Placental pericyte (primary cell): ENCODE data around the gene CHTOP. TPM values are rescaled to one million over a fixed set of nuclear protein-coding genes. Genes with fewer than 3 reads are reported as not detected.

Source experiments
- small RNA-seq: library from RNA; depleted of rRNA; stranded (forward); fragments of <200 nt; gene quantifications from one replicate; pipeline ENCODE3, GENCODE V24; 2012; ENCODE audit warnings: low replicate concordance
- total RNA-seq: library from RNA; depleted of rRNA; stranded (reverse); fragments of >200 nt; gene quantifications from 2 replicates; pipeline ENCODE4 v1.2.3, GENCODE V29; 2012

CHTOP gene
- 35.7 and 51.0 TPM in 2 replicates for total RNA-seq

GRCh38 chr1:153633754-153634665, at the start of gene CHTOP:
CHTOP (plus strand) TSS chr1:153634066; CDS start chr1:153636589, 2,523 bp downstream.

DNA sequence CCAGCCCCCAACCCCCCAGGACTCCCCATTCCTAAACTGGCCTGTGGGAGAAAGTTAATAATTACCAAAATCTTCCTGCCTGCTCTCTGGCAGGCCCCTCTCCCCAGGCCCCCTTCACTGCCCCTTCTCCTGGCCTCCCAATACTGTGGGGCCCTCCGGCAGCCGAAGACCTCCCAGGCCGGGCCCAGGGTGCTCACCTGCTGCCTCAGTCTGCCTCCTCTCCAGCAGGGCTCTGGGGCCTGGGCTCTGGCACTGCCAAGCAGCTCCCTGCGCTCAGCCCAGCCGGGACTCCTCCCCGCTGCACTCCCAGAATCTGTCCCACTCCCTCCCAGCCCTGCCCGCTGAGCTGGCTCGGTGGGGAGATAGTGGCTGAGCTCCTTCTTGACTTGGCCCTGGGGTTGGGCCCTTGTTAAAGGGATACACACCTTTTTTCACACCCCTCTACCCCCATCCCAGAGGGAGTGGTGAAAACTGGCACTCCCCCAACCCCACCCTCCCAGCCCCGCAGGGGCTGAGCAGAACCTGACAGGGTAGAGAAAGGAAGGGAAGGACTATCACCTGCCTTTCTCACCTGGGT, 21.0 kb upstream of the CHTOP start, which contains the start of gene S100A16:
TSS of gene S100A16 (minus strand) at position 383 of the 577 bp plus-strand sequence. CDS start 4,986 bp downstream, outside the sequence.

DNA sequence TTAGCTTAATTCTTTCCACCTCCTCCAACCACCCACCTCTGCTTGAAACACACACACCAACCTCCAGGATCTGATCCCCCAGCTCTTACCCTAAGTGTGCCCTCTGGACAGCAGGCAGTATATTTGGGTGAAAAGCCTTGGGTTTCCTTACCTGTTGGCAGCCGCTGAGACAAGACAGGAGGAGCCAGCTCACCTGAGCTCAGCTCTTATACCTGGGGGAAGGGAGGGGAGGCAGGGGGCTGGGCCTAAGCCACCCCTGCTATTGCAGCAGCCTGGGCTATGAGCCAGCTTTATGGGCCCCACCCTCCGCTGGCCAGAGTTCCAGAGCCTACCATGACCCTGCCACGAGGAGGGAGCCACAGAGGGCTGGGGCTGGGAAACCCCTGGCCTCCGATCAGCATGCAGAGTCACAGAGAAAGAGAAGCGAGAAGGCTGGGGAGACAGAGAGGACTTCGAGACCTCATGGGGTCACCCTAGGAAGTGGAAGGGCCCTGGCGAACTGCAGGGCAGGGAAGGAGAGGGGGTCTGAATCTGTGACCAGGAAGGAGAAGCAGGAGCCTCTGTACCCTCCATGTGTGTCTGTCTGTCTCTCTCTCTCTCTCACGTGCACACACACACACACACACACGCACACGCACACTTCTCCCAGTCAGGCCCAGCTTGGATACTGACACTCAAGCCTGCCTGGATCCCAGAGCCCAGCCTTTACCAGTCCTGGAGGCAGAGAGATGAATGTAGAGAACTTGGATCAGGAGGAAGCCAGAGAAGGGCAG, 17.5 kb upstream of the CHTOP start, which contains the start of gene S100A14:
TSS of gene S100A14 (minus strand) at position 182 of the 773 bp plus-strand sequence. CDS start 467 bp downstream, outside the sequence.

DNA sequence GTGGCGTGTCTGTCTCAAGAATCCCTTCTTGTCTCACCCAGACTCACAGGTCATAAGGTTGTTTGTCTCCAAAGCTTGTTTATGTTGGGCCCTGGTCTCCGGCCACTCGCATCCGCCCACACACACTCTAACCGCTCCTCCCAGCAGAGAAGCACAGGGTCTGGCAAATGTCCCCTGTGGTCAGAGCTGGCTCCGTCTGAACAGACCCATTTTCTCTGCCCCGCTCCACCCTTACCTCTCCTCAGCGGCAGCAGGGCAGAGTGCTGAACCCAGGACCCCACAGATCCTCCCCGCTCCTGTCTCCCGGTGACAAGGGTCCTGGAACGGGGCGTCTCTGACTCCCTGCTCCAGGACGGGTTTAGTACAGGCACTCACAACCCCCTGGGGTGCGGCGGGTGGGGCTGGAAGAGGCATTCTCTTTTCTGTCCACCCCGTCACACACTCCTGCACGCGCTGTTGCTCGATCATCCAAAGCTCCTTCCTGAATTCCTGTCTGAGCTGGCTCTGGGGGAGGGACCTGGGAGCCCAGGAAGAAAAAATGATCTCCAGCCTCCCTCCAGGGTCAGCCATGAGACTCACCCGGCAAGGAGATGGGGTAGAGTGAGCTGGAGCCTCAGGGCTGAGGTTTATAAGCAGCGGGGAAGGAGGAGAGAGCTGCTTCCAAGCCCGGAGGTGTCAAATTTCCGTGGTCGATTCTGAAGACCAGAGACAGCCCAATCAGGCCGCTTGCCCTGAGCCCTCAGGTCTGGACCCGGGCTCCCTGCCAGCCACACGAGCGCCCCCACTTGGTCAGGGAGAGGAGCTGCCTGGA, 6.8 kb upstream of the CHTOP start, which contains the start of gene S100A13:
TSS of gene S100A13 (minus strand) at position 602 of the 811 bp plus-strand sequence. CDS start 1,033 bp downstream, outside the sequence.

DNA sequence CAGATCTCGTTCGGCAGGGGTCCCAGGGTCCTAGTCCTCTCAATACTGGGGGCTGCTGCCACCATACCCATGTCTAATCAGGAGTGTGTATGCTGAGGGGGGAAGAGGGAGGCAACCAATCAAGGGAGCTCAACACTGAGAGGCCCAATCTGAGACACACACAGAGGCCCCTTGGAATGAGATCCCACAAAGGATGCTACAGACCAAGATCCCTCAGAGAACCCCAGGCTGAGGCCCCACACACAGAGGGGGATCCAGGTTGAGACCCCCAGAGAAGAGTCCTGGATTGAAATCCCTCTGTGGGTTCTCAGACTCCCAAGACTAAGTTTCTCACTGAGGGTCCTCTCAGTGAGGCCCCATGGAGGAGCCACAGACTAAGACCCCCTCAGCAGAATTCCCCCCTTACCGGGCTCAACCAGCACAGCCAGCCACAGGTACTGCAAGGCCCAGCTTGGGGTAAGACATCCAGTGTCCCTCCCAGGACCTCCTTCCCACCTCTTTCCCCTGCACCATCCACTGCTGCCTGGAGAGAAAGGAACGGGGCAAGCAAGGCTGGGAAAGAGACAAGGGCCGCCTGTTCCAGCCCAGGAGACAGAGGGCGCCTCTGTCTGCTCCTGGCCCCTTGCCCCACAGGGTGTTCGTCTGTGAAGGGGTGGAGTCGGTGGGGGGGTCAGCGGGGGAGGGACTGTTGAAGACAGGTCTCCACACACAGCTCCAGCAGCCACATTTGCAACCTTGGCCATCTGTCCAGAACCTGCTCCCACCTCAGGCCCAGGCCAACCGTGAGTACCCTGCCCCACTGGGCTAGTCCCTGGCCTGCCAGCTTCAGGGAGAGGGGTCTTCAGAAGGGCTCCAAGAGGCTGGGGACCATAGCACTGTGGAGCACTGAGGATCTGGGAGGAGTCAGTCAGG, 5.9 kb upstream of the CHTOP start, which contains the start of gene S100A1:
TSS of gene S100A1 (plus strand) at position 720 of the 912 bp plus-strand sequence. CDS start 2,088 bp downstream, outside the sequence.

GRCh38 chr1:153658400-153659174, 24.7 kb downstream of the CHTOP start, which contains the start of gene SNAPIN:
SNAPIN (plus strand) TSS chr1:153658703; CDS start chr1:153658744, 41 bp downstream.

GRCh38 chr1:153670859-153671627, 37.2 kb downstream of the CHTOP start, which contains the start of gene ILF2:
ILF2 (minus strand) TSS chr1:153670993; CDS start chr1:153670922, 71 bp downstream.

GRCh38 chr1:153678519-153679336, 44.9 kb downstream of the CHTOP start, which contains the start of gene NPR1:
NPR1 (plus strand) TSS chr1:153678688; CDS start chr1:153679109, 421 bp downstream.

Small RNAs within 50 kb of the gene (small RNA-seq; reads per million reads assigned to genes)
- not detected for gene MIR8083

Other genes starting within 250 kb of the CHTOP start
- gene S100A8, start 243.0 kb upstream of the CHTOP start, total RNA-seq: not detected in 2 replicates
- not detected in 2 replicates for gene S100A7A, start 217.5 kb upstream of the CHTOP start, total RNA-seq
- gene S100A7, start 173.4 kb upstream of the CHTOP start, total RNA-seq: not detected in 2 replicates
- gene S100A6, start 98.1 kb upstream of the CHTOP start, total RNA-seq: 353 and 608 TPM in 2 replicates
- gene S100A5, start 93.1 kb upstream of the CHTOP start, total RNA-seq: 1.1 TPM in 1 of 2 replicates, not detected in the other
- 77.0 and 337 TPM in 2 replicates for gene S100A4, start 88.3 kb upstream of the CHTOP start, total RNA-seq
- 2.4 and 14.2 TPM in 2 replicates for gene S100A3, start 84.8 kb upstream of the CHTOP start, total RNA-seq
- gene S100A2, start 68.2 kb upstream of the CHTOP start, total RNA-seq: 1.1 and 2.1 TPM in 2 replicates
- gene S100A16, start 20.9 kb upstream of the CHTOP start, total RNA-seq: 83.8 and 558 TPM in 2 replicates
- not detected in 2 replicates for gene S100A14, start 17.7 kb upstream of the CHTOP start, total RNA-seq
- 40.3 and 68.0 TPM in 2 replicates for gene S100A13, start 6.6 kb upstream of the CHTOP start, total RNA-seq
- 0.14 and 0.44 TPM in 2 replicates for gene S100A1, start 5.6 kb upstream of the CHTOP start, total RNA-seq
- 38.3 and 60.7 TPM in 2 replicates for gene SNAPIN, start 24.6 kb downstream of the CHTOP start, total RNA-seq
- gene ILF2, start 36.9 kb downstream of the CHTOP start, total RNA-seq: 231 and 270 TPM in 2 replicates
- 0.14 and 0.88 TPM in 2 replicates for gene NPR1, start 44.6 kb downstream of the CHTOP start, total RNA-seq
- gene INTS3, start 94.0 kb downstream of the CHTOP start, total RNA-seq: 51.6 and 51.8 TPM in 2 replicates
- 6.7 and 15.3 TPM in 2 replicates for gene SLC27A3, start 141.3 kb downstream of the CHTOP start, total RNA-seq